Nephron progenitor cell (in vitro differentiated cells): Measurements from ENCODE around the gene RAPGEF5.

Experiments
- DNase-seq: peaks from one replicate; pipeline ENCODE4 v3.0.0; 2021
- H3K27ac Mint-ChIP-seq: 2 replicates; pipeline ENCODE4 v1.8.0; 2021; ENCODE audit warnings: mild to moderate bottlenecking, moderate library complexity, mixed read lengths
- H3K27me3 Mint-ChIP-seq: 2 replicates; pipeline ENCODE4 v1.8.0; 2021; ENCODE audit warnings: mild to moderate bottlenecking, low read depth, mixed read lengths; ENCODE audit not compliant: poor library complexity
- H3K36me3 Mint-ChIP-seq: 2 replicates; pipeline ENCODE4 v1.8.0; 2021; ENCODE audit warnings: low read depth, mixed read lengths
- H3K4me1 Mint-ChIP-seq: 2 replicates; pipeline ENCODE4 v1.8.0; 2021; ENCODE audit warnings: mixed read lengths
- H3K4me3 Mint-ChIP-seq: 2 replicates; pipeline ENCODE4 v1.8.0; 2021; ENCODE audit warnings: mild to moderate bottlenecking, moderate library complexity, mixed read lengths
- H3K9me3 Mint-ChIP-seq: 2 replicates; pipeline ENCODE4 v1.8.0; 2021; ENCODE audit warnings: mild to moderate bottlenecking, moderate library complexity, mixed read lengths
- TF ChIP-seq, protein P1 (sequence below): fragments of 200-600 bp; sonication (generic); IDR thresholded peaks from 2 replicates; pipeline ENCODE4 v1.5.0; 2021; ENCODE audit warnings: antibody characterized with exemption

Gene RAPGEF5

DNA sequence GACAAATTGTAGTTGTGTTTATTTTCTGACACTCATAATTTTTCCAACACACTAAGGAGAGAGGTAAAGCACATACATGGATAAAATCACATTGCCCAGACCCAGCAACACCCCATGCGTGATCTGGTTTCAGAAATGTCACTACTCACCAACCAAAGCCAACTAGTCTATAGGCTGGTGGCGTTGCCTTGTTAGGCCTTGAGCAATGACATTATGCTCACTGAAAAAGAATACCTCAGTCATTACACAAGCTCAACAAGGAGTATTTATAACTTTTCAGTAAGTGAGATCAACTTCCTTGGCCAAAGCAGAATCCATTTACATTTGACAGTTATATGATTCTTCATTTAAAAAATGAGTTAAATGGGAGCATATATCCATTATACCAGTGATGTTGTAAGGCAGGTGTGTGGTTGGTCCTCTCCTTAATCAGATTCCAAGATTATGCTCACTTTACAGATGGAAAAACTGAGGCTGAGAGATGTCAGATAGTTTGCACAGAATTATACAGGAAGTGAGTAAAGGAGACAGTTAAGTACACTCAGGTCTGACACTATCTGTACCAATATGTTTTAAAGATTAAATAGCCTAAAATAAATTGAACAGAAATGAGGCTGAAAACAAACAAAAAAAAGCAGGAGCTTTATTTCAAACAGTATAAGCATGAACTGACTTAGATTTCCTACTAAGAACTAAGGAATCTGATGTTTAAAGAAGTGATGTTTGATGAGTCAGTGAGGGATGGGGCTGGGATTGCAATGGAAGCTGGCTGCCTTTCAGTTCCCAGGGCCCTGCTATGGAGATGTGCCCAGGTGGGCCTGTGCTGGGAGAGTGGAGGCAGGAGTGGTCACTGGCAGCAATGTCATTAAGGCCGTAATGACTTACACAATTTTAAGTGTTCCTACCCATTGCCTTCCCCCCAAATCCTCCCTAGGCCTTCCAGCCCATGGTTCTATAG, 118.3 kb downstream of the RAPGEF5 start:
- H3K27ac Mint-ChIP-seq = no peak overlapping the region
- H3K36me3 Mint-ChIP-seq = peaks cover 6% of the 10 kb centered on the region
- peaks cover 3% of the 10 kb centered on the region for H3K9me3 Mint-ChIP-seq
- TF ChIP-seq, protein P1, sequence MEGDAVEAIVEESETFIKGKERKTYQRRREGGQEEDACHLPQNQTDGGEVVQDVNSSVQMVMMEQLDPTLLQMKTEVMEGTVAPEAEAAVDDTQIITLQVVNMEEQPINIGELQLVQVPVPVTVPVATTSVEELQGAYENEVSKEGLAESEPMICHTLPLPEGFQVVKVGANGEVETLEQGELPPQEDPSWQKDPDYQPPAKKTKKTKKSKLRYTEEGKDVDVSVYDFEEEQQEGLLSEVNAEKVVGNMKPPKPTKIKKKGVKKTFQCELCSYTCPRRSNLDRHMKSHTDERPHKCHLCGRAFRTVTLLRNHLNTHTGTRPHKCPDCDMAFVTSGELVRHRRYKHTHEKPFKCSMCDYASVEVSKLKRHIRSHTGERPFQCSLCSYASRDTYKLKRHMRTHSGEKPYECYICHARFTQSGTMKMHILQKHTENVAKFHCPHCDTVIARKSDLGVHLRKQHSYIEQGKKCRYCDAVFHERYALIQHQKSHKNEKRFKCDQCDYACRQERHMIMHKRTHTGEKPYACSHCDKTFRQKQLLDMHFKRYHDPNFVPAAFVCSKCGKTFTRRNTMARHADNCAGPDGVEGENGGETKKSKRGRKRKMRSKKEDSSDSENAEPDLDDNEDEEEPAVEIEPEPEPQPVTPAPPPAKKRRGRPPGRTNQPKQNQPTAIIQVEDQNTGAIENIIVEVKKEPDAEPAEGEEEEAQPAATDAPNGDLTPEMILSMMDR = no peak
- no peaks in the 10 kb centered on the region for H3K27me3 Mint-ChIP-seq
- no peak overlapping the region for H3K4me3 Mint-ChIP-seq
- no peak for DNase-seq
- H3K4me1 Mint-ChIP-seq = peaks cover 9% of the 10 kb centered on the region

DNA sequence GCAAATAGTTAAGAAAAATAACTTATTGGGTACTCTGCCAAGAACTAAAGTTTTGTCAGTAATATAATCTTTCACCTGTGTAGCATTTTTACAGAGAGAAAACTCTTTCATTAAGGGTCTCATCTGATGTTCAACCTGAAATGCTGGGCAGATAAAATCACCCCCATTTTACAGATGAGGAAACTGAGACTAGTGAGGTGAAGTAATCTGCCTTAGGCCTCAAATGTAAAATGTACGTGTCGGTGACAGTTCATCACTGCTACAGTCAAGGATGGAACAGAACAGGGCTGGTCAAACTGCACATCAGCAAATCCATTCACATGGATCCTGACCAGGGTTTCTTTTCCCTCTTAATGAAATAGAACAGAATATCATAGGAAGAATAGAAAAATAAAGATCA, 121.8 kb downstream of the RAPGEF5 start:
- Mint-ChIP-seq H3K4me3 (no peak overlapping the region), H3K36me3 (peaks cover 6% of the 10 kb centered on the region)
- TF ChIP-seq, protein P1 = no peak

DNA sequence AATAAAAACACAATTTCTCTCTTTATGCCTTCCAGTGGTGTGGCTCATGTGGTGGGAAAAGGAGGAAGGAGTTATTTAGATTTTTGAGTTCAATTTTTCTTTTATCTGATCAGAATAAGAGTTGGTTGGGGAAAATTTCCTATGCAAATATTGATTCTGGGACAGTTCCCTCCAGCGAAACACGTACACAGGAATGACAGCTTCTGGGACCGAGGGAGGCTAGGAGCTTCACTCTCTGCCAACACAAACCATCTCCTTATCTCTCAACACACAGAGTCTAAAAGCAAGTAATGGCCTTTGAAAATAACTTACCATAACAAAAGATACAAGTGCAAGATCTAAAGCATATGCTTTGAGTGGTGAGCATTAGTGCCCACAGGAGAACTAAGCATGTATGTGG, 122.7 kb downstream of the RAPGEF5 start:
- no peak for DNase-seq
- Mint-ChIP-seq H3K27ac (no peak overlapping the region), H3K9me3 (peaks cover 3% of the 10 kb centered on the region), H3K4me1 (peaks cover 13% of the 10 kb centered on the region), H3K4me3 (no peak overlapping the region), H3K27me3 (peaks cover 4% of the 10 kb centered on the region), H3K36me3 (peaks cover 6% of the 10 kb centered on the region)
- TF ChIP-seq, protein P1 = no peak

More for the DNA sequence above, 121.8 kb downstream of the RAPGEF5 start:
- H3K4me1 Mint-ChIP-seq = peaks cover 13% of the 10 kb centered on the region
- no peak for DNase-seq
- peaks cover 4% of the 10 kb centered on the region for H3K27me3 Mint-ChIP-seq
- H3K27ac Mint-ChIP-seq = no peak overlapping the region
- peaks cover 3% of the 10 kb centered on the region for H3K9me3 Mint-ChIP-seq

DNA sequence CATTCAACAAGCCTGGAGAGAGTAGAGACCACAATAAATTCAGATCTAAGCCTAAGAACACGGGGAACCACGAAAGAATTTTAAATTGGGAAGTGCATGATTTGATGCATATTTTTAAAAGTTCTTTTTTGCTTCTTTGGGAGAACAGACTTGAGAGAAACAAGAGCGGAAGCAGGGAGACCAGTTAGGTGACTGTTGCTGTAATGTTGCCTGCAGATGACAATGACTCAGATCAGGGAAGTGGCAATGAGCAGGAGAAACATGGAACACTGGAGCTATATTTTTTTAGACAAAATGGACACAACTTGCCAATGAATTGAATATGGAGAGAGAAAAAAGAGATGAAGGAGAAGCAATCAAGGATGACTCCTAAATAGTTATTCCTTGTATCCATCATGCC, 125.1 kb downstream of the RAPGEF5 start:
- Mint-ChIP-seq H3K27ac (no peak overlapping the region), H3K36me3 (no peaks in the 10 kb centered on the region), H3K4me3 (no peak overlapping the region), H3K9me3 (no peaks in the 10 kb centered on the region), H3K27me3 (peaks cover 4% of the 10 kb centered on the region), H3K4me1 (peaks cover 9% of the 10 kb centered on the region)
- TF ChIP-seq, protein P1 = no peak
- DNase-seq = no peak

DNA sequence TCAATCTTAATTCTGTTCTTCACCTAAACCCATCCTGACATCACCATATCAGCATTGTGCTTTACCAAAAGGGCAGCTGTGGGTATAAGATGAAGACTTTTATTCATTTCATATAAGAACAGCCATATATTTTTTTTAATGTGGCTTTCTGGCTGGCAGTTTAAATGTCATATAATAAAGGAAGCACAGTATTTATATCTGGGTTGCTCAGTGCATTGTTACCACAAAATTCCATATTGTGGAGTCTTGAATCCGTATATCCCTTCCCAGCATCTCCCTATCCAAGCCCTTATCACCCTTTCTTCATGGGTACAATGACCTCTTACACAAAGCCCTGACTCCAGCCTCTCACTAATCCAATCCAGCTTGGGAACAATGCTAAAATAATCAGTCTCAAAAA, 125.8 kb downstream of the RAPGEF5 start:
- H3K36me3 Mint-ChIP-seq = no peaks in the 10 kb centered on the region
- no peak overlapping the region for H3K4me3 Mint-ChIP-seq
- H3K27me3 Mint-ChIP-seq = peaks cover 4% of the 10 kb centered on the region
- no peak overlapping the region for H3K27ac Mint-ChIP-seq
- no peak for DNase-seq
- H3K4me1 Mint-ChIP-seq = peaks cover 9% of the 10 kb centered on the region
- TF ChIP-seq, protein P1 = no peak
- H3K9me3 Mint-ChIP-seq = no peaks in the 10 kb centered on the region

DNA sequence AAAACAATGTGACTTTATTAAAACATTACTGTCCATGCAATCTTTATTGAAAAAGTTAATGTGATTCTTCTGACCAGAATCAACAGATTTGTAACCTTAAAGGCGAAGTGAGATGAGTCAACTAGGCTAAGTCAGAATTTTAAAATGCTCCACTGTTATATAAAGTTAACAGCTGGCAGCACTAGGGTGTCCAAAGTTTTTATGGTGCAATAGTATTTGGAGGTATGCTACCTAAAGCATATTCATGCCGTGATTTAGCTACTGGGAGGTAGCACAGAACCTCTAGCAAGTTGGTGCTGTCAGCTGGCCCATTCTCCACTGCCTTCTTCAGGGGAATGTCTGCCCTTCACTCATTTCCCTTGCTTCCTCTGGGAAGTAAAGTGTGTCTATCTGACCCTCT, 126.7 kb downstream of the RAPGEF5 start:
- Mint-ChIP-seq H3K4me3 (no peak overlapping the region), H3K4me1 (peaks cover 9% of the 10 kb centered on the region), H3K27me3 (peaks cover 4% of the 10 kb centered on the region), H3K9me3 (no peaks in the 10 kb centered on the region), H3K27ac (no peak overlapping the region), H3K36me3 (no peaks in the 10 kb centered on the region)
- TF ChIP-seq, protein P1 = no peak
- no peak for DNase-seq
